GM12864 (cell line): ENCODE results near the gene EXOC6B.

Experiments
- DNase-seq: peaks from one replicate; pipeline ENCODE4 v3.0.0-alpha.2; 2011; ENCODE audit warnings: low read depth
- H3K4me3 ChIP-seq: 2 replicates; pipeline ENCODE4 v1.5.1; 2011; ENCODE audit warnings: mild to moderate bottlenecking, low read depth, low read length, control low read depth
- CTCF ChIP-seq: IDR thresholded peaks from 2 replicates; pipeline ENCODE4 v1.5.1; 2011; ENCODE audit warnings: low read depth, mild to moderate bottlenecking, moderate library complexity, low read length, control low read depth, inconsistent platforms; ENCODE audit errors: missing control alignments

The EXOC6B gene

GRCh38 chr2:72131916-72132841, 693.7 kb downstream of the EXOC6B start:
- TF ChIP-seq CTCF: no peak
- DNase-seq: no peak
- H3K4me3 ChIP-seq: no peak overlapping the region

GRCh38 chr2:72131371-72131891, 694.4 kb downstream of the EXOC6B start:
- DNase-seq: no peak
- TF ChIP-seq CTCF: no peak
- H3K4me3 ChIP-seq: no peak overlapping the region

GRCh38 chr2:72130659-72131360, 695.0 kb downstream of the EXOC6B start:
- TF ChIP-seq CTCF: no peak
- no peak for DNase-seq
- no peak overlapping the region for H3K4me3 ChIP-seq

GRCh38 chr2:72129681-72130340, 696.0 kb downstream of the EXOC6B start:
- no peak for DNase-seq
- H3K4me3 ChIP-seq: no peak overlapping the region
- TF ChIP-seq CTCF: no peak

GRCh38 chr2:72128843-72129227, 697.0 kb downstream of the EXOC6B start:
- DNase-seq: no peak
- TF ChIP-seq CTCF: no peak

GRCh38 chr2:72128059-72128842, 697.6 kb downstream of the EXOC6B start:
- DNase-seq: no peak
- TF ChIP-seq CTCF: no peak
- no peak overlapping the region for H3K4me3 ChIP-seq

More at GRCh38 chr2:72128843-72129227, 697.0 kb downstream of the EXOC6B start:
- H3K4me3 ChIP-seq: no peak overlapping the region
